HG03039 (cell line): ENCODE measurements around the gene MAP4K3.
A peak's percentile ranks its signal among the peaks of the same experiment; 100 is the strongest.
"Not testable (repeated sequence)": the region's sequence is repeated elsewhere in the genome, so short reads cannot be mapped to it uniquely, and the experiment has no call there.

Experiments
- ATAC-seq: cut with Tn5 transposase; IDR thresholded peaks from one replicate; pipeline ENCODE4 v1.9.1; 2021; ENCODE audit warnings: mild to moderate bottlenecking, moderate library complexity; ENCODE audit not compliant: unreplicated experiment

Gene MAP4K3

DNA sequence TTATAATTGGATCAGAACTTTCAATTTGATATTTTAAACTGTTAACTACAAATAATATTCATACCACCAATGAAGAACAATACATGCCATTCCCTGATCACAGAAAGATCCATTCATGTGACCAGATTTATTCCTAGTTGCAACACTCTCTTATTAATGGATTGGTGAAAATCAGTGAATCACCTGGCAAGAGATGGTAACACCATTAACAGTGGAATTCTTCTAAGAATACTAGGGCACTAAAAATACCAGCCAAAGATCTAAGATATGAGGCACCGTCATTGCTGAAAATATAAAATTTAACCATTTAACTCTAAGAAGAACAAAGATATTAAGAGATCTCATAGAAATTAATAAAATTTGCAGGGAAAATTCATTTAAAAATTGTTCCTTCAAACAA is 58.1 kb downstream of the MAP4K3 start:
- no peak for ATAC-seq

DNA sequence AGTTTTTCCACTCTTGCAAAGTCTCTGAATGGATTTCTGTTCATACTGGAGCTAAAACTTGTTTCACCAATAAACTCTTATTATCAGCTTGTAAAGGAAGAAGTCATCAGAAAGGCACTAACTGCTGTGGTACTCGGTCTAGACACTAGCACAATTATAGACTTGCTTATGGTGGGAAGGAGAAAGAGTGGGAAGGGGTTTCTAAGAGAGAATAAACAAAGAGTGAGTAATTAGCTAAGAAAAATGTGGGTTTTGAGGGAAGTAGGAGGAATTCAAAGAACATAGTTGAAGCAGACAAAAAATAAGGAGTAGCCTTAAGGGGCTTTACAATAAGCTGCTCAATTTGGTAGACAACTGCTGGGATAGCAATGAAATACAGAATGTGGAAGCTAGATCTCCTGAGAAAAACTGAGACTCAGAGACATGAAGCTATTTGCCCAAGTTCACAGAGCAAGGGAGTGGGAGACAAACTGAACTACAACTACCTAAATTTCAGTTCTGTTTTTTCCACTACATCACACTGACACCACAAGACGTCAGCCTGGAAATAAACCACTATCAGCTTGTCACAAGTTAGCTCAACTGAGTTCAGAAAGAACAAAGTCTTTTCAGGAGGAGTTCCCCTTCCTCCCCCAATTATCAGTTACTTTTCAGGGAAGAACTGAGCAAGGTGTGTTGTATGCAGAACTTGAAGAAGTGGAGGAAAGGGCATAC is 59.7 kb downstream of the MAP4K3 start:
- ATAC-seq: peak; percentile 65

DNA sequence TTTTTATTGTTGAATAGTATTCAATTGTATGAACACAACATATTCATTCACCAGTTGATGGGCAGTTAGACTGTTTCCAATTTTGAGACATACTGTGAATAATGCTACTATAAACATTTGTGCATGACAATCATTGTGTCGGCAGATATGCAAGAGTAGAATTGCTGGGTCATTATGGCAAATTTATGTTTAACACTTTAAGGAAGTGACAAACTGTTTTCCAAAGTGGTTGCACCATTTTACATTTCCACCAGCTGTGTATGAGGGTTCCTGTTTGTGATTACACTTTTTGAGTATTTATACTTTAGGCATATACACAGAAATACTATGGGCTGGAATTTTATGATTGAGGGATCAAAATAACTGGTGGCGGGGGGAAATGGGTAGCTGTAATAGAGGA is 61.2 kb downstream of the MAP4K3 start:
- no peak for ATAC-seq

DNA sequence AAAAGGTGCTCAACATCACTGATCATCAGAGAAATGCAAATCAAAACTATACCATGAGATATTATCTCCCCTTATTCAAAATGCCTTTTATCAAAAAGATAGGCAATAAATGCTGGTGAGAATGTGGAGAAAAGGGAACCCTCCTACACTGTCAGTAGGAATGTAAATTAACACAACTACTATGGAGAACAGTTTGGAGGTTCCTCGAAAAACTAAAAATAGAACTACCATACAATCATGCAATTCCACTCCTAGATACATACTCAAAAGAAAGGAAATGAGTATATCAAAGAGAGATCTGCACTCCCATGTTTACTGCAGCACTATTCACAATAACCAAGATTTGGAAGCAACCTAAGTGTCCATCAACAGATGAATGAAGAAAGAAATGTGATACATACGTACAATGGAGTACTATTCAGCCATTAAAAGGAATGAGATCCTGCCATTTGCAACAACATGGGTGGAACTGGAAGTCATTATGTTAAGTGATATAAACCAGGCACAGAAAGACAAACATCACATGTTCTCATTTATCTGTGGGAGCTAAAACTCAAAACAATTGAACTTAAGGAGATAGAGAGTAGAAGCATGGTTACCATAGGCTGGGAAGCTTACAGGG is 63.8 kb downstream of the MAP4K3 start:
- no peak for ATAC-seq

DNA sequence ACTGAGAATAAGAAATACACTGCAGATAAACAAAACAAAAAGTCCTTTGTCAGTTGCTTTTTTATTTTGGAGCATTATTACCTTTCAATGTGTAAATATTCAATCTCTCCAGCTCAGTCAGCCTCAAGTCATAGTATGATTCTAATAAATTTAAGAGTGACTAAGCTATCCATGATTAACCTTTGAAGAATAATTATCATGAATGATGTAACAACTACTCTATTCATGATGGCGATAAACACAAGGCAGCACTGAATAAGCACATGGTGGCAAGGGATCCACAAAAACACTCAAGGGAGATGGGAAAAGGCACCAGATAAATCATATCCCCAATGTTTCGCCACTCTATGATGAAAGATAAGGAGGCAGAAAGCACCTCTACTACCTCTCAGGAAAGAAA is 67.0 kb downstream of the MAP4K3 start:
- ATAC-seq: no peak

DNA sequence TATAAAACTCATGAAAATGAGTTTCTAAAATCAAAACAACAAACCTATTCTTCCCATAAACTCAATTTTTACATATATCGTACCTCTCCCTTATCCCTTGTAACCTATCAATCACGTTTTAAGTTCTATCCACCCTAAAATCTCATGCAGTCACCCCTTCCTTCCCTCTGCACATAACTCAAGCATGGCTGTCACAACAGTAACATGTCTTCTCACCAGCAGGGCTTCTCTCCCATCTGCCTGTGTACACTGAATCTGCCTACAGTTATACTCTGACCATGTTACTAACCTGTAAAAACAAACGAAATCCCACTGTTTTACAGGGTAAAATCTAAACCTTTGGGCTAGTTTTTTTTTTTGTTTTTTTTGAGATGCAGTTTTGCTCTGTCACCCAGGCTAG is 68.2 kb downstream of the MAP4K3 start:
- no peak for ATAC-seq

DNA sequence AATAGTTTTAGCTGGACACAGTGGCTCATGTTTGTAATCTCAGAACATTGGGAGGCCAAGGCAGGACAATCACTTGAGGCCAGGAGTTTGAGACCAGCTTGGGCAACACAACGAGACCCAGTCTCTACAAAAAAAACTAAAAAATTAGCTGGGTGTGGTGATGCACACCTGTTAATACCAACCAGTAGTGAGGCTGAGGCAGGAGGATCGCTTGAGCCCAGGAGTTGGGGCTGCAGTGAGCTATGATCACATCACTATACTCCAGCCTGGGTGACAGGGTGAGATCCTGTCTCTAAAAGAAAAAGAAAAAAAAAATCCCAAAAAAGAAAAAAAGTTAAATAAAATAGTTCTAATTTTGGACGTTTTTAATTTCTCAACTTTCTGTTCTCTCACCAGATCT is 68.7 kb downstream of the MAP4K3 start:
- ATAC-seq: no peak

DNA sequence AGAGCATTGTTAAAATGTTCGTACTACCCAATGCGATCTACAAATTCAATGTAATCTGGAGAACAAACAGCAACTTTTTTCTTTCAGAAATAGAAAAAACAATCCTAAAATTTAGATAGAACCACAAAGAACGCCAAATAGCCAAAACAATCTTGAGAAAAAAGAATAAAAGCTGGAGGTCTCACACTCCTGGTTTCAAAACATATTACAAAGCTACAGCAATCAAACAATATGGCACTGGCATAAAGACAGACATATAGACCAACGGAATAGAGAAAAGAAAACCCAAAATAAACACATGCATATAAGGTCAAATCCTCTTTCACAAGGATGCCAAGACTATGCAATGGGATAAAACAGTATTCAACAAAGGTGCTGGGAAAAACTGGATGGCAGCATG is 74.5 kb downstream of the MAP4K3 start:
- no peak for ATAC-seq

DNA sequence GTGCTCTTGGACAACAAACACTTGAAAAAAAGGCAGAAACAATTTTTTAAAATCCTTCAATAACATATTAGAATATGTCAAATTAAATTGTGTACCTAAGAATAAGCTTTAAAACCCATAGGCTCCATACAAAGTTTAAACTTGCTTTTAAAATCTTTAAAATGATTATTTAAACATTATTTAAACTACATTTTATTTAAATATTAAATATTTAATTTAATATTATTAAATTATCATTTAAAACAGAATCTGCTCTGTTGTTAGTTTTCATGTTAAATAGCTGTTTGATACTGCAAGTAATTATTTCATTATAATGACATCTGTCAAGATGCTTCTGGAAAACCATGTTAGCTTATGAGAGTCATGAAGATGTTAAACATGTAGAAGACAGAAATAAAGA is 75.6 kb downstream of the MAP4K3 start:
- no peak for ATAC-seq

DNA sequence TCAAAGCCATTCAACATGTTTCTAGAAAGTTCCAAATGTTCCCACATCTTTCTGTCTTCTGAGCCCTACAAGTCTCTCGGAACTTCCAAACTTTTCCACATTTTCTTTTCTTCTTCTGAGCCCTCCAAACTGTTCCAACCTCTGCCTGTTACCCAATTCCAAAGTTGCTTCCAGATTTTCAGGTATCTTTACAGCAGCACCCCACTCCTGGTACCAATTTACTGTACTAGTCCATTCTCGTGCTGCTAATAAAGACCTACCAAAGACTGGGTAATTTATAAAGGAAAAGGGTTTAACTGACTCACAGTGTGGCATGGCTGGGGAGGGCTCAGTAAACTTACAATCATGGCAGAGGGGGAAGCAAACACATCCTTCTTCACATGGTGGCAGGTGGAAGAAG is 76.7 kb downstream of the MAP4K3 start:
- ATAC-seq: not testable (repeated sequence)

DNA sequence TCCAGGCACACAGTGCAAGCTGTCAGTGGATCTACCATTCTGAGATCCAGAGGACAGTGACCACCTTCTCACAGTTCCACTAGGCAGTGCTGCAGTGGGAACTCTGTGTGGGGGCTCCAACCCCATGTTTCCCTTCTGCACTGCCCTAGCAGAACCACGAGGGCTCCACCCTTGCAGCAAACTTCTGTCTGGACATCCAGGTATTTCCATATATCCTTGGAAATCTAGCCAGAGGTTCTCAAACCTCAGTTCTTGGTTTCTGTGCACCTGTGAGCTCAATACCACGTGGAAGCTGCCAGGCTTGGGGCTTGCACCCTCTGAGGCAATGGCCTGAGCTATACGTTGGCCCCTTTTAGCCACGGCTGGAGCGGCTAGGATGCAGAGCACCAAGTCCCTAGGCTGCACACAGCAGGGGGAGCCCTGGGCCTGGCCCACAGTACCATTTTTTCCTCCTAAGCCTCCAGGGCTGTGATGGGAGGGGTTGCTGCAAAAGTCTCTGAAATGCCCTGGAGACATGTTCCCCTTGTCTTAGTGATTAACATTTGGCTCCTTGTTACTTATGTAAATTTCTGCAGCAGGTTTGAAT is 77.5 kb downstream of the MAP4K3 start:
- no peak for ATAC-seq

DNA sequence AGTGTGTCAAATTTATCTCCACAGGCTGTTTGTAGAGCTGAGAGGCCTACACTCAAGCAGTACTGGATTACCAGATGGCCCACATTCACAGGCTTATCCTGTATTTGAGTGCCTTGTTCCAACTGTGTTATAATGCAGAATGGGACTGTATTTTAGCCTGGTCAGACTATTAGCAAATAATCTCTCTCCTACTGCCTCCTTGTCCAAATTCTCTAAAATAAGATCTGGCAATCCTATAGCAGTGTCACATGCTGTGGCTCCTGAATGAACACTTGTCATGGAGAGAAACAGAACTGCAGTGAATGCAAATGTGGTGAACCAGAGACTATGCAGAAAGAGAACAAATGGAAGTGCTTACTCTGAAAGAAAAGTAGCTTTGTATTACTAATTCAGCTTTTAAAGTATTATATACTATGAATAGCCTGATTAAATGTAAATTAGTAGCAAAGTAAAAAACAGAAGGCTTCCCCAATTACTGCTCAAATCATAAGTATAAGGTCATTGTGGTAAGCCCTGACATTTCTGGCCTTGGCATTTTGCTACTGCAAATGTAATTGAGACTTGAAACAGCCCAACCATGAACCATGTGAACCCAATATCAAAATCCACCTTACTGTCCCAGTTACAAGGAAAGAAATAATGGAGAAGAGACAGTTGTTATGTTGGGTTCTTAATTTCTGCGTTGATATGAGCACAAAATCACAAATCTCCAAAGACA is 80.0 kb downstream of the MAP4K3 start:
- no peak for ATAC-seq

DNA sequence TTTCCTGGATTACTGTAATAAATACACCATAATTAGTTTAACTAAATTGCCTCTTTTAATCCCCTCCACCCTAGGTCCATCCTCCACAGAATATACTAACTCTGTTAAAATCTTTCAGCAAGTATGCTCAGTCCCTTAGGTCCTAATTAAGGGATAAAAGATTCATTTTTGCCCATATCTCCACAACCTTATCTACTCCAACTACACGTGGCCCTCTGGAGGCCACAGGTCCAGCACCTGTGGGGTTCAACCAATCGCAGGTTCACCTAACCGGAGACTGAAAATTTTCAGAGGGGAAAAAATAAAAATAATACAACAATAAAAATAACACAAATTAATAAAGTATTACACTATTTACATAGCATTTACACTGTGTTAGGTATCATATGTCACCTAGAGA is 86.4 kb downstream of the MAP4K3 start:
- ATAC-seq: no peak

DNA sequence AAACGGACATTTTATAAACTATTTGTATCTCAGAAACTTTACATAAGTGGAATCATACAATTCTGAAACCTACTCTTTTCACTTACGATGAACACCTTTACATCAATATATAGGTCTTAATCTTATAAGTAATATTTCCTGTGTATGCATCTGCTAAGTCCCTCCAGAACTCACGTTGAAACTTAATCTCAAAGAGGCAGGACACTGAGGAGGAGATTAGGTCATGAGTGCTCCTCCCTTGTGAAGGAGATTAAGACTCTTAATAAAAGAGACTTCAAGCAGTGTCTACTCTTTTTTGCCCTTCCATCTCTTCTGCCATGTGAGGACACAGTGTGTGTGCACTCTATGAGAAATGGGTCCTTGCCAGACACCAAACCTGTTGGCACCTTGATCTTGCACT is 98.6 kb downstream of the MAP4K3 start:
- no peak for ATAC-seq

DNA sequence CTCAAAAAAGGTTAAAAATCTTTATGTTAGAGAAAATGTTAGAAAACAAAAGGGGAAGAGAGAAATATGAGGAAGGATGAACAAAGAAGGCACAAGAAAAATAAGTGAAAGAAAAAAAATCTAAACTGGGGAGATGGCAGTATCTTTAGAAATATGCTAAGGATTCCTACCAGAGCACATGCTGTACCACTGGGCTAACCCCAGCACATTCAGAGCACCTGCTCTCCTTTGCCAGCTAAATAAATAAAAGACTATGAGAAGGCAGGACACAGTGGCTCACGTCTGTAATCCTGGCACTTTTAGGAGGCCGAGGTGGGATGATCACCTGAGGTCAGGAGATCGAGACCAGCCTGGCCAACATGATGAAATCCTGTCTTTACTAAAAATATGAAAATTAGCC is 101.2 kb downstream of the MAP4K3 start:
- no peak for ATAC-seq

DNA sequence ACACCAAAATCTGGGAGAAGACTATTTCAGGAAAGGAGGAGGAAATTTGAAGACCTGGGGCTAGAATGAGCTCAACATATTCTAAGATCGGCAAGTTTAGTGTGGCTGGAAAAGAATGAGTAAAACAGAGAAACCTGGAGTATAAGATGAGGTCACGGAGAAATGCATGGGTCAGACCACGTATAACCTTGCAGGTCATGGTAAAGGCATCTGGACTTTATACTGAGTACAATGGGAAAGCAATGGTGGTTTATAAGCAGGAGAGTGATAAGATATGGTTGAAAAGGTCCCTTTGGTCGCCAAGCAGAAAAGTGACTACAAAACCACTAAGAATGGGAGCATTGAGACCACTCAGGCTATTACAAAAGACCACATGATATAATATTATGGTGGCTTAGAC is 102.1 kb downstream of the MAP4K3 start:
- no peak for ATAC-seq

DNA sequence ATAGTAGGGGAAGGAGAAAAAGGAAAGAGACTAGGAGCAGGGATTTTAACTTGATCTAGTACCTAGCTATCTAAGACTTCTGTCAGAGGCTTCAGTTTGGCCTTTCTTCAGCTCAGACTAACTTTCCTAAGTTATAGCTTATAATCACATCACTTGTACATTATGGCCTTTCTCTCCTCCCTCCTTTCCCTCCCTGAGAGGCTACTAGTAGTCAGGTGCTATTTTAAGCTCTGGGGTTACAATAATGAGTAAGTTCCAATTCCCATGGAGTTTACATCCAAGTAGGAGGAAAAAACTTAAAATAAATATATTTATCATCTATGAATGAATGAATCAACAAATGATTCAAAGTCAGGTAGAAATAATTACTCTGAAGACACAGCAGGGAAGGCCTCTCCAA is 102.6 kb downstream of the MAP4K3 start:
- ATAC-seq: no peak

DNA sequence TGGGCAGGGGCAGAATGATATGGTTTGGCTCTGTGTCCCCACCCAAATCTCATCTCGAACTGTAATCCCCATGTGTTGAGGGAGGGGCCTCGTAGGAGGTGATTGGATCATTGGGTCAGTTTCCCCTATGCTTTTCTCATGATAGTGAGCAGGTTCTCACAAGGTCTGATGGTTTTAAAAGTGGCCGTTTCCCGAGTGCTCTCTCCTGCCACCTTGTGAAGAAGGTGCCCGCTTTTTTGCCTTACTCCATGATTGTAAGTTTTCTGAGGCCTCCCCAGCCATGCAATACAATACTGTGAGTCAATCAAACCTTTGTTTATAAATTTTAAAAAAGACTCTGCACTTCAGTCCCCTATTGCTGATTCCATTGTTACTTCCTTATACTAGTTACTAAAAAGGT is 110.4 kb downstream of the MAP4K3 start:
- no peak for ATAC-seq

DNA sequence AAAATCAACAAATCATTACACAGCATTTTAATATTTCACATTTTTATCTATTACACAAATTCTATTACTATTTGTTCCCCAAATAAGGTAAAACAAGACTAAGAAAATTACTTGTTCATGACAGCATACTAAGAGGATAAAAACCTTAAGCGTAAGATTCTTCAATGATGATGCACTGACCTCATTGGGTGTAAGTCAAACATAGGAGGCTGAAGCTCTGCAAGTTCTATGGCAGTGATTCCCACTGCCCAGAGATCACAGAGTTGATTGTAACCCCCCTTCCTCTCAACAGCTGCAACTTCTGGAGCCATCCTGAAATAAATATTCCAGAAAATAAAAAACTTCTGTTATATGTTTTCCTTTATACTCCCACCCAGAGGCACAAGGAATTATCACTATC is 111.1 kb downstream of the MAP4K3 start:
- no peak for ATAC-seq

DNA sequence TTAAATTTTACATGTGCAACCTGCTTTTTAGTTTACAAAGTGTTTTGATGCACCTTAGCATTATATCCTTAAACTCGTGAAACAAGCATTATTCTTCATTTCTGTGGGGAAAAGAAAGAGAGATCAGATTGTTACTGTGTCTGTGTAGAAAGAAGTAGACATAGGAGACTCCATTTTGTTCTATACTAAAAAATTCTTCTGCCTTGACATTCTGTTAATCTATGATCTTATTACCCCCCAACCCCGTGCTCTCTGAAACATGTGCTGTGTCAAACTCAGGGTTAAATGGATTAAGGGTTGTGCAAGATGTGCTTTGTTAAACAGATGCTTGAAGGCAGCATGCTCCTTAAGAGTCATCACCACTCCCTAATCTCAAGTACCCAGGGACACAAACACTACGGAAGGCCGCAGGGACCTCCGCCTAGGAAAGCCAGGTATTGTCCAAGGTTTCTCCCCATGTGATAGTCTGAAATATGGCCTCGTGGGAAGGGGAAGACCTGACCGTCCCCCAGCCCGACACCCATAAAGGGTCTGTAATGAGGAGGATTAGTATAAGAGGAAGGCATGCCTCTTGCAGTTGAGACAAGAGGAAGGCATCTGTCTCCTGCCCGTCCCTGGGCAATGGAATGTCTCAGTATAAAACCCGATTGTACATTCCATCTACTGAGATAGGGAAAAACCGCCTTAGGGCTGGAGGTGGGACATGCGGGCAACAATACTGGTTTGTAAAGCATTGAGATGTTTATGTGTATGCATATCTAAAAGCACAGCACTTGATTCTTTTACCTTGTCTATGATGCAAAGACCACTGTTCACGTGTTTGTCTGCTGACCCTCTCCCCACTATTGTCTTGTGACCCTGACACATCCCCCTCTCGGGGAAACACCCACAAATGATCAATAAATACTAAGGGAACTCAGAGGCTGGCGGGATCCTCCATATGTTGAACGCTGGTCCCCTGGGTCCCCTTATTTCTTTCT is 115.7 kb downstream of the MAP4K3 start:
- ATAC-seq: not testable (repeated sequence)

DNA sequence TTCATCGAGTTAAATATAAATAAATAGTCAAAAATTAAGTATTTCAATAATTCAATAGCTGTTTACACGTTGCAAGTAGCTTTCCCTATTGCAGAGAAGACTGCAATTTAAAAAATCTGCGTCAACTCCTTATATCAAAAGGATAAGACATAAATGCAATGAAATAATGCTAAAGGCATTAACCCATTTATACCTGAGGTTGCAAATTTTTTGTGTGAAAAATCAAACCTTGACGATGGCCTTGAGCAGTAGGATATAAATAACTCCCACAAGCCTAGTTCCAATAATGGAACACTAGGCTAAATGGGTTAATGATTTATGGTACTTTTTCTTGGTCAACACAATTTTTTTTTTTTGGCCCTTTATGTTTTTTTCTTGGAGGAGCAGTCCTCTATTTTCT is 116.9 kb downstream of the MAP4K3 start:
- no peak for ATAC-seq
